K562 (cell line): ENCODE measurements around the gene CHD1L. TPM values are rescaled to one million over a fixed set of nuclear protein-coding genes. Genes with fewer than 3 reads are reported as not detected.
A peak's percentile ranks its signal among the peaks of the same experiment; 100 is the strongest.

Source experiments
- ARID1B ChIP-seq: fragments of 450-650 bp; IDR thresholded peaks from 2 replicates; pipeline ENCODE4 v1.6.1; 2016; ENCODE audit warnings: antibody characterized with exemption, mild to moderate bottlenecking, inconsistent platforms
- BCL6 ChIP-seq: fragments of 250-450 bp; sonication (Bioruptor Pico); IDR thresholded peaks from 2 replicates; pipeline ENCODE4 v1.4.0; 2020
- CBFA2T2 ChIP-seq: fragments of 450-650 bp; conservative IDR thresholded peaks from 2 replicates; pipeline ENCODE4 v1.6.1; 2017; ENCODE audit warnings: mild to moderate bottlenecking
- CBFA2T3 ChIP-seq: fragments of 450-650 bp; IDR thresholded peaks from 2 replicates; pipeline ENCODE4 v1.6.1; 2017
- CHD7 ChIP-seq: fragments of 200-600 bp; sonication (generic); IDR thresholded peaks from one replicate; pipeline ENCODE4 v1.6.1; 2012; ENCODE audit warnings: mild to moderate bottlenecking, low read depth, low read length, inconsistent platforms
- DPF2 ChIP-seq: fragments of 450-650 bp; IDR thresholded peaks from 2 replicates; pipeline ENCODE4 v1.6.1; 2016
- EP400 ChIP-seq: fragments of 450-650 bp; IDR thresholded peaks from 2 replicates; pipeline ENCODE4 v1.6.1; 2017; ENCODE audit warnings: antibody characterized with exemption, mild to moderate bottlenecking, moderate library complexity
- KDM1A ChIP-seq, 2 experiments: fragments of 450-650 bp; IDR thresholded peaks; 2 replicates each; pipeline ENCODE4 v1.6.1; 2016; ENCODE audit warnings: mild to moderate bottlenecking in 2 of 2
- MEIS2 ChIP-seq: fragments of 450-650 bp; IDR thresholded peaks from 2 replicates; pipeline ENCODE4 v1.6.1; 2014; ENCODE audit warnings: mild to moderate bottlenecking; ENCODE audit not compliant: partially characterized antibody
- MTA2 ChIP-seq: fragments of 450-650 bp; IDR thresholded peaks from 2 replicates; pipeline ENCODE4 v1.6.1; 2016; ENCODE audit warnings: low read depth
- NCOR1 ChIP-seq: fragments of 450-650 bp; IDR thresholded peaks from 2 replicates; pipeline ENCODE4 v1.6.1; 2016; ENCODE audit warnings: mild to moderate bottlenecking, moderate library complexity
- NFIC ChIP-seq: fragments of 450-650 bp; IDR thresholded peaks from 2 replicates; pipeline ENCODE4 v1.6.1; 2017; ENCODE audit warnings: mild to moderate bottlenecking, inconsistent platforms
- PKNOX1 ChIP-seq: fragments of 450-650 bp; IDR thresholded peaks from 2 replicates; pipeline ENCODE4 v1.6.1; 2016
- RCOR1 ChIP-seq, 2 experiments: IDR thresholded peaks; 2 replicates each; pipeline ENCODE4 v1.6.1; 2012; ENCODE audit warnings: low read depth in 2 of 2, low read length in 2 of 2, borderline replicate concordance in 1 of 2, improper control_type of control experiment in 1 of 2
- SIN3A ChIP-seq, 2 experiments: fragments of 150-350 bp in 1 of 2; IDR thresholded peaks; 2 replicates each; pipeline ENCODE4 v1.6.1; 2011 to 2016; ENCODE audit warnings: borderline replicate concordance in 2 of 2, low read depth in 2 of 2, low read length in 2 of 2, mild to moderate bottlenecking in 2 of 2, moderate library complexity in 2 of 2; ENCODE audit not compliant: control insufficient read depth in 1 of 2
- SNRNP70 ChIP-seq: fragments of 200-400 bp; formaldehyde crosslinking; optimal IDR thresholded peaks from 2 replicates; pipeline ENCODE3; 2017; ENCODE audit warnings: low read depth, low read length
- TAL1 ChIP-seq: fragments of 450-650 bp; IDR thresholded peaks from 2 replicates; pipeline ENCODE4 v1.6.1; 2016; ENCODE audit warnings: mild to moderate bottlenecking
- TCF3 ChIP-seq: sonication (generic); formaldehyde crosslinking; IDR thresholded peaks from 2 replicates; pipeline ENCODE4 v1.4.0; 2020; ENCODE audit warnings: mild to moderate bottlenecking, missing genetic modification reagents
- TEAD4 ChIP-seq, 2 experiments: sonication (generic) in 1 of 2; formaldehyde crosslinking in 1 of 2; IDR thresholded peaks; 2 replicates each; pipeline versions ENCODE4 v1.6.1 to v1.8.0; 2012 to 2022; ENCODE audit warnings: borderline replicate concordance in 1 of 2, inconsistent platforms in 1 of 2, low read length in 1 of 2, mild to moderate bottlenecking in 1 of 2, missing genetic modification reagents in 1 of 2
- polyA plus RNA-seq, 8 experiments: library from polyadenylated mRNA; depleted of rRNA in 4 of 8; stranded (reverse) in 5 of 8; unstranded in 3 of 8; fragments of >200 nt; fragmentation: Nextera tagmentation in 2 of 8; fragmentation: Illumina TruSeq in 1 of 8; extraction: Ambion mirVana in 2 of 8; extraction: Trizol in 1 of 8; gene quantifications; 2 replicates each; pipeline versions ENCODE4 v1.2.1 to v1.2.3, GENCODE V29; 2011 to 2014; ENCODE audit warnings: inconsistent platforms in 1 of 8, missing spikeins in 1 of 8
- total RNA-seq, 7 experiments: library from RNA; depleted of rRNA in 6 of 7; stranded (reverse); fragments of >200 nt in 6 of 7; fragmentation: Illumina TruSeq in 2 of 7; extraction: Trizol in 2 of 7; gene quantifications; 2 replicates each; pipeline versions ENCODE4 v1.2.1 to v1.2.3, GENCODE V29; 2011 to 2021; ENCODE audit warnings: low replicate concordance in 1 of 7

Gene CHD1L
- total and polyA plus RNA-seq, 9 of the 15 experiments (the other 6 are each of a cell fraction or from before 2014, with no cell fraction given): 25.0 to 93.3 (median 59.1) TPM

- TF ChIP-seq CHD7: no peak
- peak; percentile 74 for TF ChIP-seq CBFA2T3
- TF ChIP-seq BCL6 (CRISPR knock-in tag): no peak
- peak; percentile 27; the same call in 1 of the 2 replicates for TF ChIP-seq DPF2
- TF ChIP-seq EP400: no peak
- 0 out of 4 replicates have a peak, but pooled peaks of 1 of the 2 experiments have one; percentile 10 for TF ChIP-seq RCOR1 (IDR thresholded peaks at IDR 0.05; ENCODE audit: borderline replicate concordance in 1 of 2, low read depth in 2 of 2, low read length in 2 of 2)
- TF ChIP-seq KDM1A (IDR thresholded peaks at IDR 0.05): 0 out of 4 replicates have a peak, but pooled peaks have one; percentile 24 to 26
- peak; percentile 39; the same call in 1 of the 2 replicates for TF ChIP-seq TEAD4 (IDR thresholded peaks at IDR 0.05; ENCODE audit: low read length)
- no peak for TF ChIP-seq TEAD4 (CRISPR knock-in tag; IDR thresholded peaks at IDR 0.05; ENCODE audit: borderline replicate concordance)
- no peak for TF ChIP-seq SNRNP70
- TF ChIP-seq TAL1: peak; percentile 68
- TF ChIP-seq MEIS2: no peak
- peak; percentile 51 for TF ChIP-seq NCOR1
- TF ChIP-seq CBFA2T2: peak; percentile 51
- TF ChIP-seq PKNOX1: peak; percentile 64
- peak; percentile 66 for TF ChIP-seq TCF3 (CRISPR knock-in tag)
- peak; percentile 29; the same call in 1 of the 2 replicates for TF ChIP-seq MTA2
- TF ChIP-seq SIN3A (IDR thresholded peaks at IDR 0.05; ENCODE audit: borderline replicate concordance in 2 of 2, control insufficient read depth in 1 of 2, low read depth in 2 of 2, low read length in 2 of 2): no peak
- peak; percentile 85 for TF ChIP-seq NFIC
- peak; percentile 76 for TF ChIP-seq ARID1B
Observed at GRCh38 chr1:147334292-147334691, 91.8 kb downstream of the CHD1L start (continued).
